NCI-H2081 treated with DMSO at 0.1 percent for 48 hours (cell line): ENCODE data around the gene M1AP.

Experiments
- DNase-seq: peaks from one replicate; lab custom pipeline; 2025; lab: John Stamatoyannopoulos, UW

M1AP gene, protein sequence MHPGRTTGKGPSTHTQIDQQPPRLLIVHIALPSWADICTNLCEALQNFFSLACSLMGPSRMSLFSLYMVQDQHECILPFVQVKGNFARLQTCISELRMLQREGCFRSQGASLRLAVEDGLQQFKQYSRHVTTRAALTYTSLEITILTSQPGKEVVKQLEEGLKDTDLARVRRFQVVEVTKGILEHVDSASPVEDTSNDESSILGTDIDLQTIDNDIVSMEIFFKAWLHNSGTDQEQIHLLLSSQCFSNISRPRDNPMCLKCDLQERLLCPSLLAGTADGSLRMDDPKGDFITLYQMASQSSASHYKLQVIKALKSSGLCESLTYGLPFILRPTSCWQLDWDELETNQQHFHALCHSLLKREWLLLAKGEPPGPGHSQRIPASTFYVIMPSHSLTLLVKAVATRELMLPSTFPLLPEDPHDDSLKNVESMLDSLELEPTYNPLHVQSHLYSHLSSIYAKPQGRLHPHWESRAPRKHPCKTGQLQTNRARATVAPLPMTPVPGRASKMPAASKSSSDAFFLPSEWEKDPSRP

GRCh38 chr2:74648009-74648443 lies at the start of gene M1AP:
Gene M1AP (minus strand): TSS chr2:74648330. CDS start chr2:74640275, 8,055 bp downstream.
- no peak for DNase-seq

DNA sequence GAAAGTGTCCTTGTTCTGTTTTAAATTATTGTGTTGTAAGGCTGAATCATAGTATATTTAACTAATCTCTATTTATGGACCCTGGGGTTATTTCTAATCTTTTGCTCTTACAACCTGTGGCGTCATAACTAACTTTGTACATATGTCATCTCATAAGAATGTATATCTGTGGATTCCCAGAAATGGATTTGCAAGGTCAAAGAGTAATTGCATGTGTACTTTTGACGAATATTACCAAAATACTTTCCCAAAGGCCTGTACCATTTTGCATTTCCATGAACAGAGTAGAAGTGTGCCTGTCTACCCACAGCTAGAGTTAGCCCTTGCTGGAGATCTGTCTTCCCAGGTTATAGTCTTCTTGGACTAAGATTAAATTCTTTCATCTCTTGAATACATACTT lies 48.7 kb upstream of the M1AP start:
- DNase-seq: no peak

GRCh38 chr2:74695663-74696062 lies 47.5 kb upstream of the M1AP start:
- no peak for DNase-seq

GRCh38 chr2:74694281-74694680 lies 46.2 kb upstream of the M1AP start:
- no peak for DNase-seq

GRCh38 chr2:74693668-74694067 lies 45.5 kb upstream of the M1AP start:
- DNase-seq: no peak

- no peak for DNase-seq
These were observed 45.1 kb upstream of the M1AP start for GRCh38 chr2:74693213-74693612.

DNA sequence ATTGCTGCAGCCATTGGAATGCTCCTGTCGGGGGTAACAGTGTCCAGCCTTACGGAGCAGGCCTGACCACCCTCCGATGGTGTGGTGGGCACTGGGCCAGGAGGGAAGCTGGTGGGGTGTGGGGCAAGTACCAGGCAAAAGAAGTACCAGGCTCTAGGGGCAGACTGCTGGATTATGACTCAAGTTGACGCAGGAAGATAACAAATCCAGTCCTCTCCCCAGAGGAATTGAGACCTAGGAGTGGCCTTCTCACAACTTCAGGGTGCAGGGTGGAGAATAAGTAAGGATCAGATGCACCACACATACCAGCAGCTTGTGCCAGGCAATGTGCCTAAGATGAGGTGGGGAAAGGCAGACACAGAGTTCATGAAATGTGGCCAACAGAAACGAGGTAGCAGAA lies 43.8 kb upstream of the M1AP start:
- no peak for DNase-seq

DNA sequence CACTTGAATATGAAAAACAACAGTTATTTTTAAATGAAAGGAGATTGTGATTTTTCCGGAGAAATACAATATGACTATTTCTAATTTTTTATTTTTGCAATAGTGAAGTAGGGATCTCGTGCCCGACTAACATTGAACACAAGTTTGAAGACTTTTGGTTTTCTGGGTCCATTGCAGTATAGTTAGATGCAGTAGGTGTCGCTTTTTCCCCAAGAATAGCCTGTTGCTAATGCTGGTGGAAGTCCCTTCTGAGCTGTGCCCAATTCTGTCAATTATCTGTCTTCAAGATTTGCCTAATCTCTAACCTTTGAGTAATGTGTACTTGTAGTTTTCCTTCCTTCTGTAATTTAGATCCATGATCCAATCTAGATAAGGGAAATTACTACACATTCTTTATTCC lies 42.4 kb upstream of the M1AP start:
- DNase-seq: peak; percentile 28

DNA sequence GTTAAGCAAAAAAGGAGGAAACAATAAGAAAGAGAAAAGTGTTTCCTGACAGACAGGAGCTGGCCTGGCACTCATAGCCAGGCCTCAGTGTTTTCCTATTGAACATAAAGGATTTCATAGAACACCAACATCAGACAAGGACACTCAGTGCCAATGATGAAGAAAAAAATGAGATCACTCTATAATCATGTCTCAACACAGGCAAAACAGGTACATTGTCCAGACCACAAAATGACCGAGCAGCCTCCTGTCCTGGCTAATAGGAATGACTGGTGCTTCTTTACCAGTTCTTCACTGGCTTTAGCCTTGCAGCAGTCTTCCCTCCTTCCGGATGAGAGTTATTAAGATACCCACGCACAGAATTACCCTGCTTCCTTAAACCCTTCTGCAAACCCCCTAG lies 41.5 kb upstream of the M1AP start:
- no peak for DNase-seq

GRCh38 chr2:74688881-74689280 lies 40.8 kb upstream of the M1AP start:
- DNase-seq: no peak

DNA sequence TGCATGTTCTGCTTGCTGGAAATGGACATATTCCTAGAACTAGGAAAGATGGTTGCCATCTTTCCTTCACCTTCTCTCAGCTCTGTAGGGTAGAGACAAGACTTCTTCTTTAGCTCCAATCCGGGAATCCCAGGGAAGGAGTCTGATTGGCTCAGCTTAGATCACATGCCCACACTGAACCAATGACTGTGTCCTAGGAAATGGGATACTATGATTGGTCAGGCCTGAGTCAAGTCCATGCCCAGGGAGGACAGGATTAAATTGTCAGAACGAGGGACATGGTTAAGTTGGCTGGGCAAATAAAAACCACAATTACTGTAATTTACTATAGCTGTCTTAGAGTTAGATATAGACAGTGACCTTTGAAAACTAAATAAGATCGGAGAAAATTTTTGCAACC lies 37.3 kb upstream of the M1AP start:
- DNase-seq: no peak

- DNase-seq: no peak
These were observed 34.4 kb upstream of the M1AP start for GRCh38 chr2:74682501-74682900.

DNA sequence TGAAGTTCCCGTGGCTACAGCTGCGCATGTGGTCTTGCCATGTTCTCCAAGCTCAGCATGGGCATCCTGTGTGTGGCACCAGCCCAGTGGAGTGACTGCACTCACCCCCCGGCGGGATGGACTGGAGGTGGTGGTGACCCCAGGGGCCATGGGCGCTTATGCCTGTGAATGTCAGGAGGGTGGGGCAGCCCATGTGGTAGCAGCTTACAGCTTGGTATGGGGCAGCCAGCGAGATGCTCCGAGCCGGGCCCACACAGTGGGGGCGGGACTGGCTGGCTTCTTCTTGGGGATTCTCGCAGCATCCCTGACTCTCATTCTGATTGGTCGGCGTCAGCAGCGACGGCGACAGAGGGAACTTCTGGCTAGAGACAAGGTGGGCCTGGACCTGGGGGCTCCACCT lies 31.5 kb upstream of the M1AP start:
- DNase-seq: no peak

GRCh38 chr2:74676331-74676730 lies 28.2 kb upstream of the M1AP start:
- no peak for DNase-seq

DNA sequence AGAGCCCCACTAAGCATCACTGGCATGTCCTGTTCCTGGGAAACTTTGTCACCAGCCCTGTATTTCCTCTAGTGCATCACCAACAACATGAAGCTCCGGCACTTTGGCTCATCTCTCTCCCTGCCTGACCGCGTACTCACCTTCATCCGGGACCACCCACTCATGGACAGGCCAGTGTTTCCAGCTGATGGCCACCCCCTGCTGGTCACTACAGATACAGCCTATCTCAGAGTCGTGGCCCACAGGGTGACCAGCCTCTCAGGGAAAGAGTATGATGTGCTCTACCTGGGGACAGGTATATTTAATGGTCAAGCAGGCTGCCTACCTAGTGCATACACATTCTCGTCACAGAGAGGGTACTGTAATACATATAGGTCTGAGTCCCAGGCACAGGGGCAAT lies 27.0 kb upstream of the M1AP start:
- DNase-seq: no peak

- no peak for DNase-seq
These were observed 25.8 kb upstream of the M1AP start for GRCh38 chr2:74673826-74674528.

DNA sequence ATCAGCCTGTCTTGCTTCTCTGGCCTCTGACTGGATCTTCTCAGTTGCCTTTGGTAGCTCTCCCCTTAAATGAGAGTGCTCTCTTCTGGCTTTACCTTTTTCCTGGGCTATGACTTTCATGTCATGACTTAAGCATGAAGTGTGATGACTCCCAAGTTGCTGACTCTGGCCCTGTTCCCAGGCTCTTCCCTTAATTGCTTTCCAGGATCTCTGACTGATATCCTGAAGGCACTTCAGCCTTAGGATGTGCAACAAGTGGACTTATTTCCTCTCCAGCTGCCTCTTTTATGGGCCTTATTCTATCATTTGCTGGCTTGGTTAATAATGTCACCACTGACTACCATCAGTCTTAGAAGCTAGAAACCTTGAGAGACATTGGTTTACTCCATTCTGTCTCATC lies 23.3 kb upstream of the M1AP start:
- DNase-seq: no peak

GRCh38 chr2:74670263-74670662 lies 22.1 kb upstream of the M1AP start:
- DNase-seq: no peak

- DNase-seq: no peak
These were observed 20.0 kb upstream of the M1AP start for GRCh38 chr2:74668087-74668486.

DNA sequence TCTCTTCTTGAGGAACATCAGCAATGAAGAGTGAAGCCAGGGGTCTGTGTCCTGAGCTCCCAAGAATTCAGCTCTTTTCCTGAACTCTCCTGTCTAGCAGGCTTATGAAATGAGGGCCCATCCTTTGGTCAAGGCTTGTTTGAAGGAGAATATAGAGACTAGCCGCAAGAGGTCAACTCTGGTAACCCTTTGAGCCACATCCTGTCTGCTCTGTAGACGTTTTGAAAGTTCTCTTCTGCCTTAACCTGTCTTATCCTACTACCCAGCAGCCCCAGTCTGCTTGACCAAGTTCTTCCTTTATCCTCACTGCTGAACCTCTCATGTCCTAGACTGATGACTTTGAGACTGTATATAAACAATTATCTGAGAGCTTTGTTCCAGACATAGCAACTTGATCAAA lies 11.3 kb upstream of the M1AP start:
- DNase-seq: no peak

- no peak for DNase-seq
These were observed 10.4 kb upstream of the M1AP start for GRCh38 chr2:74658516-74658915.

DNA sequence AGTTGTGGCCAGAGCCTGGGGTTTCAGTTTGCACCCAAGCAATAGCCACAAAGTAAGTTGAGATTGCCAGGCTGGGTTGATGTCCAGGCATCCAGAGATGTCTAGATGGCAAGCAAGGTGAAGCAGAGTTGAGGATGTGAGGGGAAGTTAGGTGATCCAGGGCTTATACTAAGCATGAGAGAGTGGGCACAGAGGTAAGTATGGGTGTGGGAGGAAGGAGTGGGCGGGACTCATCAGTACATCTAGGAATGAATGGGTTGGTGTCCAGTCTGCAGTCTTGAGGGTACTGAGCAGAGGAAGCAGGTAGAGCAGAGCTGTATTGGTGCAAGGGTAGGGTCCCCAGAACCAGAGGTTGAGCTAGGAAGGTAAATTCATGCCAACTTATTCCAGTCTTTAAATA lies 7.4 kb upstream of the M1AP start:
- DNase-seq: no peak
